ENCODE data around the gene LMO7. TPM values are rescaled to one million over a fixed set of nuclear protein-coding genes. Genes with fewer than 3 reads are reported as not detected.

The LMO7 gene
- total and polyA plus RNA-seq, 2 of the 4 experiments (the other 2 are of a cell fraction) = 266 to 367 TPM

GRCh38 chr13:75873494-75873893 is 237.4 kb downstream of the LMO7 start:
- no peak overlapping the region for H3K23ac ChIP-seq (ENCODE audit: low read depth, low read length)
- no peak overlapping the region for H4K5ac ChIP-seq (ENCODE audit: low read depth, low read length)
- no peak overlapping the region for H3K4ac ChIP-seq (ENCODE audit: low read depth, low read length)
- no peak overlapping the region for H2AFZ ChIP-seq (replicated peaks; ENCODE audit: low read length, poor library complexity)
- H2BK15ac ChIP-seq (ENCODE audit: low read depth, low read length) = no peak overlapping the region
- no peak for ATAC-seq (ENCODE audit: low read depth)
- H3K36me3 ChIP-seq (ENCODE audit: control insufficient read depth, insufficient read depth, low read length) = no peaks in the 10 kb centered on the region
- no peaks in the 10 kb centered on the region for H3K9me3 ChIP-seq (ENCODE audit: control insufficient read depth, insufficient read depth, low read length)
- TF ChIP-seq POLR2A (IDR thresholded peaks at IDR 0.05; ENCODE audit: low read depth, low read length) (no peak), RFX5 (IDR thresholded peaks at IDR 0.05; ENCODE audit: low read depth, low read length) (no peak), USF2 (IDR thresholded peaks at IDR 0.05; ENCODE audit: low read depth, low read length) (no peak), CEBPB (IDR thresholded peaks at IDR 0.05; ENCODE audit: low read depth, low read length) (peak; percentile 60)
- H3K27me3 ChIP-seq (ENCODE audit: control insufficient read depth, insufficient read depth, low read length) = peaks cover 4% of the 10 kb centered on the region
- H2BK20ac ChIP-seq (ENCODE audit: low read depth, low read length) = no peak overlapping the region
- intact Hi-C loops (cut with micrococcal nuclease) (loop anchor here (10.0 kb wide), 1 partner anchor 1111 kb away; no protein-coding TSS in a partner anchor), in situ Hi-C loops (cut with MboI; ENCODE audit: low sequenced_read_pairs) (no loop called here), dilution Hi-C loops (cut with HindIII; ENCODE audit: low sequenced_read_pairs, unreplicated experiment) (no loop called here)
- H4K8ac ChIP-seq (ENCODE audit: low read depth in 2 of 2, low read length in 2 of 2) = no peak overlapping the region
- no peak overlapping the region for H2AK5ac ChIP-seq (ENCODE audit: low read depth, low read length)
- no TSS peak for BruUV-seq (replicated peaks)
- H3K18ac ChIP-seq (ENCODE audit: low read depth, low read length) = no peak overlapping the region
- H3K9me1 ChIP-seq (ENCODE audit: insufficient read depth, low read length) = no peaks in the 10 kb centered on the region; the same call in 1 of the 2 replicates
- H3K4me1 ChIP-seq (ENCODE audit: control insufficient read depth, insufficient read depth, low read length) = 0 out of 2 replicates have a peak, but pooled peaks cover 1% of the 10 kb centered on the region
- POLR2A ChIA-PET (ENCODE audit: unreplicated experiment) = no interaction called here
- no peak overlapping the region for H4K91ac ChIP-seq (ENCODE audit: insufficient read depth, low read depth, low read length)
- no peak overlapping the region for H3K56ac ChIP-seq (ENCODE audit: extremely low read depth, insufficient read depth, low read length)
- CTCF ChIA-PET = interaction anchor here (0.5 kb wide), 1 partner anchor 865 kb away, joined by 3 read pairs; no protein-coding TSS in a partner anchor
- DNase-seq = no peak
- H3K79me1 ChIP-seq (ENCODE audit: low read depth in 1 of 2, low read length in 2 of 2) = no peaks in the 10 kb centered on the region
- no peak overlapping the region for H2BK5ac ChIP-seq (ENCODE audit: low read depth, low read length, poor library complexity, severe bottlenecking)
- no CpG with 5 or more reads among the region's 10 CpGs for WGBS, 2 experiments (ENCODE audit: extremely low coverage in 2 of 2, insufficient read length in 1 of 2)
- H3K27ac ChIP-seq (ENCODE audit: insufficient read depth, low read length) = no peak overlapping the region
- no peak overlapping the region for H2BK120ac ChIP-seq (ENCODE audit: low read depth, low read length)
- H3K4me2 ChIP-seq (ENCODE audit: low read depth, low read length) = no peak overlapping the region
- H4K20me1 ChIP-seq (ENCODE audit: insufficient read depth, low read length) = no peaks in the 10 kb centered on the region
- no peak overlapping the region for H3K14ac ChIP-seq (replicated peaks; ENCODE audit: low read depth, low read length)
- H3K4me3 ChIP-seq (ENCODE audit: insufficient read depth, low read depth, low read length) = no peak overlapping the region
- H2AK9ac ChIP-seq (replicated peaks; ENCODE audit: low read depth, low read length, poor library complexity) = no peak overlapping the region
- no peak overlapping the region for H3K9ac ChIP-seq (ENCODE audit: low read depth, low read length)
